Ectodermal cell (in vitro differentiated cells): ENCODE measurements around the gene FAM83G.
"Not testable (repeated sequence)": the region's sequence is repeated elsewhere in the genome, so short reads cannot be mapped to it uniquely, and the experiment has no call there.

Experiments
- H3K27ac ChIP-seq: 2 replicates; pipeline ENCODE4 v1.7.0; 2013; ENCODE audit warnings: mild to moderate bottlenecking, low read depth, low read length; ENCODE audit not compliant: insufficient read depth, poor library complexity, severe bottlenecking
- H3K27me3 ChIP-seq: 2 replicates; pipeline ENCODE4 v1.7.0; 2013; ENCODE audit warnings: mild to moderate bottlenecking, low read length; ENCODE audit not compliant: insufficient read depth, control insufficient read depth, poor library complexity, severe bottlenecking
- H3K36me3 ChIP-seq: one replicate; pipeline ENCODE4 v1.7.0; 2013; ENCODE audit warnings: low read length; ENCODE audit not compliant: control insufficient read depth, insufficient read depth
- H3K4me1 ChIP-seq: one replicate; pipeline ENCODE4 v1.7.0; 2013; ENCODE audit warnings: low read length; ENCODE audit not compliant: control insufficient read depth, insufficient read depth
- H3K4me3 ChIP-seq: 2 replicates; pipeline ENCODE4 v1.7.0; 2013; ENCODE audit warnings: low read depth, low read length, control low read depth; ENCODE audit not compliant: insufficient read depth
- H3K9me3 ChIP-seq: 2 replicates; pipeline ENCODE4 v1.7.0; 2013; ENCODE audit warnings: mild to moderate bottlenecking, low read length, moderate library complexity; ENCODE audit not compliant: control insufficient read depth
- WGBS, 2 experiments: methylation state at CpG; one replicate each; pipeline ENCODE4 v1.1.7; 2013; ENCODE audit warnings: missing lambda C conversion rate in 2 of 2; 5-methylcytosine and 5-hydroxymethylcytosine counted together

Gene FAM83G

GRCh38 chr17:18960803-18961511 lies 43.6 kb downstream of the FAM83G start:
- H3K27me3 ChIP-seq, result no peaks in the 10 kb centered on the region
- peaks cover 12% of the 10 kb centered on the region for H3K4me1 ChIP-seq
- H3K4me3 ChIP-seq, result no peak overlapping the region
- WGBS, 2 experiments, result 38% methylated on average over 17 of the region's 17 CpGs
- H3K9me3 ChIP-seq, result no peaks in the 10 kb centered on the region
- H3K27ac ChIP-seq, result no peak overlapping the region
- no peaks in the 10 kb centered on the region for H3K36me3 ChIP-seq

- no peak overlapping the region for H3K4me3 ChIP-seq
- no peaks in the 10 kb centered on the region for H3K27me3 ChIP-seq
- no peaks in the 10 kb centered on the region for H3K9me3 ChIP-seq
- peaks cover 12% of the 10 kb centered on the region for H3K4me1 ChIP-seq
- WGBS, 2 experiments, result 90 to 93% methylated on average over 15 of the region's 15 CpGs
- H3K36me3 ChIP-seq, result no peaks in the 10 kb centered on the region
- no peak overlapping the region for H3K27ac ChIP-seq
Observed at GRCh38 chr17:18960241-18960665, 44.3 kb downstream of the FAM83G start.

- Histone ChIP-seq H3K36me3 (no peaks in the 10 kb centered on the region), H3K27me3 (no peaks in the 10 kb centered on the region), H3K9me3 (no peaks in the 10 kb centered on the region), H3K27ac (no peak overlapping the region), H3K4me1 (peaks cover 12% of the 10 kb centered on the region), H3K4me3 (no peak overlapping the region)
- WGBS, 2 experiments, result 92 to 95% methylated on average over 5 of the region's 5 CpGs
Observed at GRCh38 chr17:18959845-18960240, 44.7 kb downstream of the FAM83G start.

GRCh38 chr17:18959071-18959844 lies 45.3 kb downstream of the FAM83G start:
- Histone ChIP-seq H3K36me3 (no peaks in the 10 kb centered on the region), H3K27ac (no peak overlapping the region), H3K4me1 (peaks cover 12% of the 10 kb centered on the region), H3K4me3 (no peak overlapping the region), H3K9me3 (no peaks in the 10 kb centered on the region), H3K27me3 (no peaks in the 10 kb centered on the region)
- 88 to 91% methylated on average over 22 of the region's 22 CpGs for WGBS, 2 experiments

- no peak overlapping the region for H3K4me3 ChIP-seq
- WGBS, 2 experiments, result 91 to 92% methylated on average over 11 of the region's 11 CpGs
- no peaks in the 10 kb centered on the region for H3K36me3 ChIP-seq
- peaks cover 12% of the 10 kb centered on the region for H3K4me1 ChIP-seq
- no peaks in the 10 kb centered on the region for H3K9me3 ChIP-seq
- no peaks in the 10 kb centered on the region for H3K27me3 ChIP-seq
- no peak overlapping the region for H3K27ac ChIP-seq
Observed at GRCh38 chr17:18958611-18959010, 46.0 kb downstream of the FAM83G start.

GRCh38 chr17:18957831-18958230 lies 46.7 kb downstream of the FAM83G start:
- Histone ChIP-seq H3K9me3 (no peaks in the 10 kb centered on the region), H3K4me1 (peaks cover 12% of the 10 kb centered on the region), H3K27me3 (no peaks in the 10 kb centered on the region), H3K36me3 (no peaks in the 10 kb centered on the region), H3K27ac (no peak overlapping the region), H3K4me3 (no peak overlapping the region)
- 89 to 93% methylated on average over 4 of the region's 4 CpGs for WGBS, 2 experiments

GRCh38 chr17:18956581-18956980 lies 48.0 kb downstream of the FAM83G start:
- 86 to 92% methylated on average over 3 of the region's 3 CpGs for WGBS, 2 experiments
- Histone ChIP-seq H3K4me1 (peaks cover 7% of the 10 kb centered on the region), H3K9me3 (no peaks in the 10 kb centered on the region), H3K27me3 (no peaks in the 10 kb centered on the region), H3K36me3 (no peaks in the 10 kb centered on the region), H3K27ac (no peak overlapping the region), H3K4me3 (no peak overlapping the region)

GRCh38 chr17:18956021-18956420 lies 48.5 kb downstream of the FAM83G start:
- H3K27me3 ChIP-seq, H3K36me3 ChIP-seq, H3K4me1 ChIP-seq, H3K4me3 ChIP-seq, H3K27ac ChIP-seq, H3K9me3 ChIP-seq: not testable (repeated sequence)
- WGBS, 2 experiments, result 94 to 96% methylated on average over 3 of the region's 6 CpGs

GRCh38 chr17:18955009-18955408 lies 49.6 kb downstream of the FAM83G start:
- H3K9me3 ChIP-seq, result no peaks in the 10 kb centered on the region
- H3K27me3 ChIP-seq, result no peaks in the 10 kb centered on the region
- no peak overlapping the region for H3K4me3 ChIP-seq
- 95 to 96% methylated on average over 6 of the region's 6 CpGs for WGBS, 2 experiments
- no peaks in the 10 kb centered on the region for H3K36me3 ChIP-seq
- no peak overlapping the region for H3K27ac ChIP-seq
- H3K4me1 ChIP-seq, result no peaks in the 10 kb centered on the region

- Histone ChIP-seq H3K9me3 (no peaks in the 10 kb centered on the region), H3K27ac (no peak overlapping the region), H3K4me1 (no peaks in the 10 kb centered on the region), H3K4me3 (no peak overlapping the region), H3K27me3 (no peaks in the 10 kb centered on the region), H3K36me3 (no peaks in the 10 kb centered on the region)
- 92 to 96% methylated on average over 3 of the region's 3 CpGs for WGBS, 2 experiments
Observed at GRCh38 chr17:18954321-18954720, 50.2 kb downstream of the FAM83G start.
